SH-SY5Y (cell line): Measurements from ENCODE around the gene SOS1.

Source experiments
- GATA2 ChIP-seq: IDR thresholded peaks from 2 replicates; pipeline ENCODE4 v1.6.1; 2011; ENCODE audit warnings: mild to moderate bottlenecking, low read depth, low read length
- GATA3 ChIP-seq: IDR thresholded peaks from 2 replicates; pipeline ENCODE4 v1.6.1; 2011; ENCODE audit warnings: low read depth, mild to moderate bottlenecking, low read length, moderate library complexity

GRCh38 chr2:39107156-39107555 is 13.7 kb downstream of the SOS1 start:
- TF ChIP-seq GATA2 (no peak), GATA3 (no peak)
